ENCODE measurements around the gene RPS21. TPM values are rescaled to one million over a fixed set of nuclear protein-coding genes. Genes with fewer than 3 reads are reported as not detected.

The RPS21 gene
- polyA plus RNA-seq, 1 donor from 2014 or later = 1,633 TPM

DNA sequence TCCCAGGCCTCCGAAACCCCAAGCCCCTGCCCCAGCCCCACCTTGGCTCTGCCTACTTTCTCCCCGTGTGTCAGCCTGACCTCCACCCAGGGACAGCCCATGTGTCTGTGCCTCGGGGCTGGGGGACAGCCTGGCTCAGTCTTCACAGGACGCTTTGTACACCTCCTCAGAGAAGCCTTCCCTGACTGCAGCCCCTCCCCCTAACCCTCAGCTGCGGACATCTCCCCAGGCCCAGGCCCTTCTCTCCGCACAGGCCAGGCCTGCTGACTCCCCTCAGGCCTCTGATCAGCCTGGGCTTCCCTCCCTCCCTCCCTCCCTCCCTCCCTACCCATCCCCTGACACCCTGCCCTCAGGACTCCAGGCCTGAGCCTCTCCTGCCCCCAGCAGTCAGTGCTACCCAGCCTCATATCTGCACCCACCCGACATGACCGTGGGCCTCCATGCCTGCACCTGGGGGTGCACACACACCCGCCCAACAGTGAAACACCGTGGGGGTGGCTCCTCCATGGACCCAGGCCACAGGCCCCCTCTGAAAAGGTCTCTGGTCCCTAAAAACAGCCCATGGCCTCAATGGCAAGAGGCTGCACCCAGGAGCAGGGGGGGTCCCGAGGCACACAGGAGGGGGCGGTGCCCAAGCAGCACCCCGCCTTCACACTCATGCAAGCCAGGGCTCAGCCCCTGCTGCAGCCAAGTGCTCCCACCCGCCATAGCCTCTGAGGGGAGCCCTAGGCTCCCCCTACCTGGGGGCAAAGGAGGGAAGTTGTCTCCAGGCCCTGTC, 32.7 kb upstream of the RPS21 start:
- Histone ChIP-seq H3K4me3 (ENCODE audit: low read length) (no peak overlapping the region), H3K4me2 (ENCODE audit: low read length) (no peak overlapping the region), H3F3A (ENCODE audit: insufficient read depth, low read length, poor library complexity, severe bottlenecking) (no peaks in the 10 kb centered on the region), H3K9ac (ENCODE audit: low read length) (no peak overlapping the region), H3K27me3 (ENCODE audit: insufficient read depth, low read depth, low read length) (no peaks in the 10 kb centered on the region), H4K20me1 (ENCODE audit: insufficient read depth) (no peaks in the 10 kb centered on the region), H3K79me2 (replicated peaks; ENCODE audit: insufficient read depth, low read length) (no peaks in the 10 kb centered on the region), H2AFZ (ENCODE audit: low read depth, low read length) (no peak overlapping the region), H3K9me3 (ENCODE audit: low read length) (no peaks in the 10 kb centered on the region), H3K36me3 (ENCODE audit: insufficient read depth, low read length) (no peaks in the 10 kb centered on the region), H3K27ac (ENCODE audit: low read length) (no peak overlapping the region), H3K9me2 (ENCODE audit: insufficient read depth, low read length) (no peaks in the 10 kb centered on the region)
- TF ChIP-seq EP300 (conservative IDR thresholded peaks at IDR 0.05; ENCODE audit: poor library complexity, severe bottlenecking) = no peak
- TF ChIP-seq, protein P1, sequence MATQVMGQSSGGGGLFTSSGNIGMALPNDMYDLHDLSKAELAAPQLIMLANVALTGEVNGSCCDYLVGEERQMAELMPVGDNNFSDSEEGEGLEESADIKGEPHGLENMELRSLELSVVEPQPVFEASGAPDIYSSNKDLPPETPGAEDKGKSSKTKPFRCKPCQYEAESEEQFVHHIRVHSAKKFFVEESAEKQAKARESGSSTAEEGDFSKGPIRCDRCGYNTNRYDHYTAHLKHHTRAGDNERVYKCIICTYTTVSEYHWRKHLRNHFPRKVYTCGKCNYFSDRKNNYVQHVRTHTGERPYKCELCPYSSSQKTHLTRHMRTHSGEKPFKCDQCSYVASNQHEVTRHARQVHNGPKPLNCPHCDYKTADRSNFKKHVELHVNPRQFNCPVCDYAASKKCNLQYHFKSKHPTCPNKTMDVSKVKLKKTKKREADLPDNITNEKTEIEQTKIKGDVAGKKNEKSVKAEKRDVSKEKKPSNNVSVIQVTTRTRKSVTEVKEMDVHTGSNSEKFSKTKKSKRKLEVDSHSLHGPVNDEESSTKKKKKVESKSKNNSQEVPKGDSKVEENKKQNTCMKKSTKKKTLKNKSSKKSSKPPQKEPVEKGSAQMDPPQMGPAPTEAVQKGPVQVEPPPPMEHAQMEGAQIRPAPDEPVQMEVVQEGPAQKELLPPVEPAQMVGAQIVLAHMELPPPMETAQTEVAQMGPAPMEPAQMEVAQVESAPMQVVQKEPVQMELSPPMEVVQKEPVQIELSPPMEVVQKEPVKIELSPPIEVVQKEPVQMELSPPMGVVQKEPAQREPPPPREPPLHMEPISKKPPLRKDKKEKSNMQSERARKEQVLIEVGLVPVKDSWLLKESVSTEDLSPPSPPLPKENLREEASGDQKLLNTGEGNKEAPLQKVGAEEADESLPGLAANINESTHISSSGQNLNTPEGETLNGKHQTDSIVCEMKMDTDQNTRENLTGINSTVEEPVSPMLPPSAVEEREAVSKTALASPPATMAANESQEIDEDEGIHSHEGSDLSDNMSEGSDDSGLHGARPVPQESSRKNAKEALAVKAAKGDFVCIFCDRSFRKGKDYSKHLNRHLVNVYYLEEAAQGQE (IDR thresholded peaks at IDR 0.05; ENCODE audit: borderline replicate concordance) = no peak
- TF ChIP-seq RAD21 (conservative IDR thresholded peaks at IDR 0.05) = no peak
- TF ChIP-seq POLR2AphosphoS5 (IDR thresholded peaks at IDR 0.05) = no peak
- no peak for TF ChIP-seq MXI1 (conservative IDR thresholded peaks at IDR 0.05; ENCODE audit: poor library complexity, severe bottlenecking)
- TF ChIP-seq EZH2 (IDR thresholded peaks at IDR 0.05; ENCODE audit: borderline replicate concordance, insufficient read depth, low read length, poor library complexity, severe bottlenecking) = no peak
- TF ChIP-seq, protein P2, sequence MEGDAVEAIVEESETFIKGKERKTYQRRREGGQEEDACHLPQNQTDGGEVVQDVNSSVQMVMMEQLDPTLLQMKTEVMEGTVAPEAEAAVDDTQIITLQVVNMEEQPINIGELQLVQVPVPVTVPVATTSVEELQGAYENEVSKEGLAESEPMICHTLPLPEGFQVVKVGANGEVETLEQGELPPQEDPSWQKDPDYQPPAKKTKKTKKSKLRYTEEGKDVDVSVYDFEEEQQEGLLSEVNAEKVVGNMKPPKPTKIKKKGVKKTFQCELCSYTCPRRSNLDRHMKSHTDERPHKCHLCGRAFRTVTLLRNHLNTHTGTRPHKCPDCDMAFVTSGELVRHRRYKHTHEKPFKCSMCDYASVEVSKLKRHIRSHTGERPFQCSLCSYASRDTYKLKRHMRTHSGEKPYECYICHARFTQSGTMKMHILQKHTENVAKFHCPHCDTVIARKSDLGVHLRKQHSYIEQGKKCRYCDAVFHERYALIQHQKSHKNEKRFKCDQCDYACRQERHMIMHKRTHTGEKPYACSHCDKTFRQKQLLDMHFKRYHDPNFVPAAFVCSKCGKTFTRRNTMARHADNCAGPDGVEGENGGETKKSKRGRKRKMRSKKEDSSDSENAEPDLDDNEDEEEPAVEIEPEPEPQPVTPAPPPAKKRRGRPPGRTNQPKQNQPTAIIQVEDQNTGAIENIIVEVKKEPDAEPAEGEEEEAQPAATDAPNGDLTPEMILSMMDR (IDR thresholded peaks at IDR 0.05; ENCODE audit: poor library complexity, severe bottlenecking) = no peak
- TF ChIP-seq TAF1 (IDR thresholded peaks at IDR 0.05; ENCODE audit: low read depth) = no peak

DNA sequence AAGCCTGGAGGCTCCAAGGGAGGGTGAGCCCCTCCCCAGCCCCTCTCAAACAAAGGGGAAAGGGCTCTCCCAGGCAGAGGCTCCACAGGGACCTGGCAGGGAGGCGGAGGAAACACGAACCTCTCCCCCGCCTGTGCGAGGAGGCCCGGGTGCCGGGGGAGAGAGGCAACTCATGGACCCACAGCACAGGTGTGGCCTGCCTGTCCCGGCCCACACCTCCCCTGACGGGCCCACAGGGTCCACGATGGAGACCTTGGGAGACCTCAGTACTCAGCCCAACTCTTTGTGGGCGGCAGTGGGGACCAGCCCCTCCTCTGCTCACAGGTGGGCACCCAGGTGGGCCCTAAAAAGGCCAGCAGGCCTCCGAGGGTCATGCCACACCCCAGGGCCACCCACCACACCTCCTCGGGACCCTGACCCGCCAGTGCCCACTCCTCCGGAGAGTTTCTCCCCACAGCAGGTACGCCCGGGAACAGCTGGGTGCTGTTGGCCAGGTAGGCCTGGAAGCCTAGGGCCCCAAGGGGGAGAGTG, 32.0 kb upstream of the RPS21 start:
- Histone ChIP-seq H3K4me2 (ENCODE audit: low read length) (no peak overlapping the region), H3K36me3 (ENCODE audit: insufficient read depth, low read length) (no peaks in the 10 kb centered on the region), H3K9me2 (ENCODE audit: insufficient read depth, low read length) (no peaks in the 10 kb centered on the region), H3K27me3 (ENCODE audit: insufficient read depth, low read depth, low read length) (no peaks in the 10 kb centered on the region), H4K20me1 (ENCODE audit: insufficient read depth) (no peaks in the 10 kb centered on the region), H3K9me3 (ENCODE audit: low read length) (no peaks in the 10 kb centered on the region), H3K79me2 (replicated peaks; ENCODE audit: insufficient read depth, low read length) (no peaks in the 10 kb centered on the region), H3F3A (ENCODE audit: insufficient read depth, low read length, poor library complexity, severe bottlenecking) (no peaks in the 10 kb centered on the region), H3K9ac (ENCODE audit: low read length) (no peak overlapping the region), H2AFZ (ENCODE audit: low read depth, low read length) (no peak overlapping the region), H3K27ac (ENCODE audit: low read length) (no peak overlapping the region), H3K4me3 (ENCODE audit: low read length) (no peak overlapping the region)
- TF ChIP-seq POLR2AphosphoS5 (IDR thresholded peaks at IDR 0.05) (no peak), EZH2 (IDR thresholded peaks at IDR 0.05; ENCODE audit: borderline replicate concordance, insufficient read depth, low read length, poor library complexity, severe bottlenecking) (no peak), TAF1 (IDR thresholded peaks at IDR 0.05; ENCODE audit: low read depth) (no peak), EP300 (conservative IDR thresholded peaks at IDR 0.05; ENCODE audit: poor library complexity, severe bottlenecking) (no peak), RAD21 (conservative IDR thresholded peaks at IDR 0.05) (no peak), MXI1 (conservative IDR thresholded peaks at IDR 0.05; ENCODE audit: poor library complexity, severe bottlenecking) (no peak), SMC3 (conservative IDR thresholded peaks at IDR 0.05; ENCODE audit: poor library complexity) (no peak)
- TF ChIP-seq, protein P1 (IDR thresholded peaks at IDR 0.05; ENCODE audit: borderline replicate concordance) = no peak
- TF ChIP-seq, protein P2 (IDR thresholded peaks at IDR 0.05; ENCODE audit: poor library complexity, severe bottlenecking) = no peak

Measured in neural cell (in vitro differentiated cells).